Fibroblast of villous mesenchyme (primary cell): ENCODE measurements around the gene C19orf25. TPM values are rescaled to one million over a fixed set of nuclear protein-coding genes. Genes with fewer than 3 reads are reported as not detected.
"Not testable (repeated sequence)": the region's sequence is repeated elsewhere in the genome, so short reads cannot be mapped to it uniquely, and the experiment has no call there.

Source experiments
- DNase-seq: peaks from one replicate; pipeline ENCODE4 v3.0.0-alpha.2; 2010; ENCODE audit warnings: low read depth
- H3K4me3 ChIP-seq: 2 replicates; pipeline ENCODE4 v1.5.1; 2011; ENCODE audit warnings: low read depth, mild to moderate bottlenecking, low read length
- total RNA-seq: library from RNA; depleted of rRNA; stranded (reverse); fragments of >200 nt; gene quantifications from 2 replicates; pipeline ENCODE4 v1.2.3, GENCODE V29; 2012
- TF ChIP-seq, protein P1 (sequence below): IDR thresholded peaks from 2 replicates; pipeline ENCODE4 v1.5.1; 2012; ENCODE audit warnings: low read depth, mild to moderate bottlenecking, low read length; ENCODE audit not compliant: insufficient read depth

Gene C19orf25
- total RNA-seq, 1 donor, result 32.8 TPM

DNA sequence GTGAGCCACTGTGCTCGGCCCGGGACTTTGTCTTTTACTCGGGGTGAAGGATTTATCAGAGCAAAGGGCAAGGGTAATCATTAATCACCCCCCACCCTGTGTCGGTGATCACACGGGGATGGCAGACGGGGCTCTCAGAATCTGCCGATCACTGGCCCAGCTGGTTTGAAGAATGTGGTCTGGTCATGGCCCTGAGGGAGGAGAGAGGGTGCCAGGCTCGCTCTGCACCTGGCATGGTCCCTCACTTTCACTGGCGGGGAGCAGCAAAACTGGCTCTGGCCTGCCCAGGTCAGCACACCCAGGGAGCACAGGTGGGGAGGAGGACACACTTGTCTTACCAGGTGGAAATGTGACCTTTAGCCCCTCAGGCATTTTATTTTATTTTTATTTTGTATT, 22.2 kb upstream of the C19orf25 start:
- TF ChIP-seq, protein P1, sequence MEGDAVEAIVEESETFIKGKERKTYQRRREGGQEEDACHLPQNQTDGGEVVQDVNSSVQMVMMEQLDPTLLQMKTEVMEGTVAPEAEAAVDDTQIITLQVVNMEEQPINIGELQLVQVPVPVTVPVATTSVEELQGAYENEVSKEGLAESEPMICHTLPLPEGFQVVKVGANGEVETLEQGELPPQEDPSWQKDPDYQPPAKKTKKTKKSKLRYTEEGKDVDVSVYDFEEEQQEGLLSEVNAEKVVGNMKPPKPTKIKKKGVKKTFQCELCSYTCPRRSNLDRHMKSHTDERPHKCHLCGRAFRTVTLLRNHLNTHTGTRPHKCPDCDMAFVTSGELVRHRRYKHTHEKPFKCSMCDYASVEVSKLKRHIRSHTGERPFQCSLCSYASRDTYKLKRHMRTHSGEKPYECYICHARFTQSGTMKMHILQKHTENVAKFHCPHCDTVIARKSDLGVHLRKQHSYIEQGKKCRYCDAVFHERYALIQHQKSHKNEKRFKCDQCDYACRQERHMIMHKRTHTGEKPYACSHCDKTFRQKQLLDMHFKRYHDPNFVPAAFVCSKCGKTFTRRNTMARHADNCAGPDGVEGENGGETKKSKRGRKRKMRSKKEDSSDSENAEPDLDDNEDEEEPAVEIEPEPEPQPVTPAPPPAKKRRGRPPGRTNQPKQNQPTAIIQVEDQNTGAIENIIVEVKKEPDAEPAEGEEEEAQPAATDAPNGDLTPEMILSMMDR, result no peak
- no peak for DNase-seq
- no peak overlapping the region for H3K4me3 ChIP-seq

DNA sequence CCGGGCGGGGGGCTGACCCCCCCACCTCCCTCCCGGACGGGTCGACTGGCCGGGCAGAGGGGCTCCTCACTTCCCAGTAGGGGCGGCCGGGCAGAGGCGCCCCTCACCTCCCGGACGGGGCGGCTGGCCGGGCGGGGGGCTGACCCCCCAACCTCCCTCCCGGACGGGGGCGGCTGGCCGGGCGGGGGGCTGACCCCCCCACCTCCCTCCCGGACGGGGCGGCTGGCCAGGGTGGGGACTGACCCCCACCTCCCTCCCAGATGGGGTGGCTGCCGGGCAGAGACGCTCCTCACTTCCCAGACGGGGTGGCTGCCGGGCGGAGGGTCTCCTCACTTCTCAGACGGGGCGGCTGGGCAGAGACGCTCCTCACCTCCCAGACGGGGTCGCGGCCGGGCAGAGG, 20.2 kb upstream of the C19orf25 start:
- not testable (repeated sequence) for DNase-seq, H3K4me3 ChIP-seq

DNA sequence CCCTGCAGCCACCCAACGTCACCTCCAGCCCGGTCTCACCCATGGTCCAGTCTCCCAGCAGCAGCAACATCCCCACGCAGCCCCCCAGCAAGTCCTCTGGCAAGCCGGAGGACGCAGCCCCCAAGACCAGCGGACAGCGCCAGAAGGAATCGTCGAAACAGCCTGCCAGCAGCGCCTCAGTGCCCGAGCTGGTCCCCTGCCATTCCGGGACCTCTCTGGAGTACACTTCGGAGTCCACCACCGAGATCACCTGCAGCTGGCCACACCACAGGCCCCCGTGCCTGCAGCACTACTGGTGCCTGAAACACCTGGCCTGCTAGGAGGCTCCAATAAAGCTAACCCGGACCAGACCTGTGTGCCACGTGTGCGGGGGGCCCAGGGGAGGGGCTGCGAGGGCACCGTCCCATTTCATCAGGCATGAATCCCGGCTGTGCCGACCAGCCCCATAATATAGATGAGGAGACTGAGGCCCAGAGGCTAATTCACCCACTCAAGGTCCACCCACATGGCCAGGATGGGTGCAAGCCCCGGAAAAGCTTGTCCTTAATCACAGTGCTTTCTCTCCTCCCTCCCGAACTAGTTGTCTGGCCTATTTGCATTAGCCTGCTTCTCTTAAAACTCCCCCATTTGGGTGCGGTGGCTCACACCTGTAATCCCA, 18.7 kb upstream of the C19orf25 start:
- H3K4me3 ChIP-seq, result no peak overlapping the region
- no peak for DNase-seq
- TF ChIP-seq, protein P1, result no peak

- no peak for DNase-seq
- no peak overlapping the region for H3K4me3 ChIP-seq
- TF ChIP-seq, protein P1, result no peak
These were observed 17.9 kb upstream of the C19orf25 start for GRCh38 chr19:1496714-1497577.

- no peak for DNase-seq
- no peak overlapping the region for H3K4me3 ChIP-seq
- TF ChIP-seq, protein P1, result no peak
These were observed 17.0 kb upstream of the C19orf25 start for GRCh38 chr19:1495799-1496713.

DNA sequence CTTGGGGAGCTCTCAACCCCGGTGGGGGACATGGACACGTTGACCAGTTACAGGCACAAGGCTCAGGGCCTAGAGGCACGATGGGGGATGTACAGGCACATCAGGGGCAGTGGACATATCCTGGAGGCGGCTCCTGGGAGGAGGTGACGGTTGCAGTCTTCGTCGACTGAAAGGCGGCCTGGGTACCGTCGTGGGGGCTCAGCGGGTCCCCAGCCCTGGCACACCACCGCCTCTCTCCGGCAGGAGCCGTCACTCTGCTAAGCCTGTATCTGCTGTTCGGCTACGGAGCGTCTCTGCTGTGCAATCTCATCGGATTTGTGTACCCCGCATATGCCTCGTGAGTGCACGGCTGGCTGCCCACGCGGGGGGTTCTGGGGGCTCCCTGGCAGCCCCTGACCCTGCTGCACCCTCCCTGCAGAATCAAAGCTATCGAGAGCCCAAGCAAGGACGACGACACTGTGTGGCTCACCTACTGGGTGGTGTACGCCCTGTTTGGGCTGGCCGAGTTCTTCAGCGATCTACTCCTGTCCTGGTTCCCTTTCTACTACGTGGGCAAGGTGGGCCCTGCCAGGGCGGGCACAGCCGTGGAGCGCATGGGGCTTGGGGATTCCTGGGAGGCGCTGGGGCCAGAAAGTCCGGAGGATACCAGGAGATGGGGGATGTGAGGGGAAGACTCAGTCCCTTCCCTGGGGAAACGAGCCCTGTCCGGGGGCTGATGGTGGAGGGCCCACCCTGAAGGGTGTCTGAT, 16.2 kb upstream of the C19orf25 start:
- TF ChIP-seq, protein P1, result no peak
- no peak for DNase-seq
- no peak overlapping the region for H3K4me3 ChIP-seq
